Upper lobe of right lung (tissue), 1 donor: ENCODE measurements around the gene CYP39A1. TPM values are rescaled to one million over a fixed set of nuclear protein-coding genes. Genes with fewer than 3 reads are reported as not detected.
A peak's percentile ranks its signal among the peaks of the same experiment; 100 is the strongest.

ENCODE experiments used
- ATAC-seq: fragments of 200-7000 bp; cut with Tn5 transposase; one replicate; pipeline ENCODE4 v1.9.1; 2020; ENCODE audit warnings: mild to moderate bottlenecking, moderate library complexity
- DNase-seq: peaks from one replicate; pipeline ENCODE4 v3.0.0-alpha.2; 2020
- H3K27ac ChIP-seq: fragments of 200-600 bp; one replicate; pipeline ENCODE4 v1.8.0; 2022
- H3K27me3 ChIP-seq: fragments of 200-600 bp; one replicate; pipeline ENCODE4 v1.8.0; 2022; ENCODE audit warnings: mild to moderate bottlenecking
- H3K36me3 ChIP-seq: fragments of 200-600 bp; one replicate; pipeline ENCODE4 v1.8.0; 2022
- H3K4me1 ChIP-seq: fragments of 200-600 bp; one replicate; pipeline ENCODE4 v1.8.0; 2022
- H3K4me3 ChIP-seq: fragments of 200-600 bp; one replicate; pipeline ENCODE4 v1.8.0; 2022; ENCODE audit warnings: mild to moderate bottlenecking
- H3K9me3 ChIP-seq: fragments of 200-600 bp; one replicate; pipeline ENCODE4 v1.8.0; 2022
- intact Hi-C: fragments of 100-400 bp; cut with DNase I; formaldehyde crosslinking; loops from one replicate; pipeline ENCODE4 v1.11.0; 2022
- total RNA-seq: library from RNA; stranded (reverse); fragmentation: NEBNext Ultra II Directional; extraction: Animal tissue kit (Norgen Biotek cat#: 25700); gene quantifications from one replicate; pipeline ENCODE4 v1.2.1, GENCODE V29; 2021
- TF ChIP-seq, protein P1 (sequence below): fragments of 200-600 bp; IDR thresholded peaks from one replicate; pipeline ENCODE4 v1.8.0; 2022; ENCODE audit warnings: antibody characterized with exemption
- donor health status: DM: no; HTN: yes; CAD: no; lungs with severe emphysema.

CYP39A1 gene
- total RNA-seq, 1 donor from 2014 or later = 7.8 TPM

DNA sequence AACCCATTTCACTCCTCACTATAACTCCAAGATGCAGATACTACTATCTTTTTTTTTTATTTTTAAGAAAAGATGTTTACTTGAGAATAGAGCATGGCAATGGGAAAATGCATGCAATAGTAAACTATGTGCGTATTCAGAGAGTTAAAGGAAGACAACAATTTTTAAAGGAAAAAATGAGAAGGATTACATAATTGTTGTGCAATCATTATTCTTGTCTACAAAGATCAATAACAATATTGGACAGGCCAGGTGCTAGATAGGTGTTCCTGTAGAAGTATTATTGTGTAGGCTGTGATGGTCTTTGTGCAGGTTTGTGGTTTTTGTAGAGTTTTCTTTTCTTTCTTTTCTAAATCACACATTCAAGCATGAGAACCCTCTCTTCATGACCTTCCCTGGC lies 20.6 kb downstream of the CYP39A1 start:
- ATAC-seq = no peak
- intact Hi-C loops = no loop called here
- Histone ChIP-seq H3K36me3 (no peaks in the 10 kb centered on the region), H3K4me3 (no peak overlapping the region), H3K27ac (no peak overlapping the region), H3K9me3 (no peaks in the 10 kb centered on the region), H3K27me3 (no peaks in the 10 kb centered on the region), H3K4me1 (no peaks in the 10 kb centered on the region)
- DNase-seq = no peak
- TF ChIP-seq, protein P1, sequence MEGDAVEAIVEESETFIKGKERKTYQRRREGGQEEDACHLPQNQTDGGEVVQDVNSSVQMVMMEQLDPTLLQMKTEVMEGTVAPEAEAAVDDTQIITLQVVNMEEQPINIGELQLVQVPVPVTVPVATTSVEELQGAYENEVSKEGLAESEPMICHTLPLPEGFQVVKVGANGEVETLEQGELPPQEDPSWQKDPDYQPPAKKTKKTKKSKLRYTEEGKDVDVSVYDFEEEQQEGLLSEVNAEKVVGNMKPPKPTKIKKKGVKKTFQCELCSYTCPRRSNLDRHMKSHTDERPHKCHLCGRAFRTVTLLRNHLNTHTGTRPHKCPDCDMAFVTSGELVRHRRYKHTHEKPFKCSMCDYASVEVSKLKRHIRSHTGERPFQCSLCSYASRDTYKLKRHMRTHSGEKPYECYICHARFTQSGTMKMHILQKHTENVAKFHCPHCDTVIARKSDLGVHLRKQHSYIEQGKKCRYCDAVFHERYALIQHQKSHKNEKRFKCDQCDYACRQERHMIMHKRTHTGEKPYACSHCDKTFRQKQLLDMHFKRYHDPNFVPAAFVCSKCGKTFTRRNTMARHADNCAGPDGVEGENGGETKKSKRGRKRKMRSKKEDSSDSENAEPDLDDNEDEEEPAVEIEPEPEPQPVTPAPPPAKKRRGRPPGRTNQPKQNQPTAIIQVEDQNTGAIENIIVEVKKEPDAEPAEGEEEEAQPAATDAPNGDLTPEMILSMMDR = no peak

DNA sequence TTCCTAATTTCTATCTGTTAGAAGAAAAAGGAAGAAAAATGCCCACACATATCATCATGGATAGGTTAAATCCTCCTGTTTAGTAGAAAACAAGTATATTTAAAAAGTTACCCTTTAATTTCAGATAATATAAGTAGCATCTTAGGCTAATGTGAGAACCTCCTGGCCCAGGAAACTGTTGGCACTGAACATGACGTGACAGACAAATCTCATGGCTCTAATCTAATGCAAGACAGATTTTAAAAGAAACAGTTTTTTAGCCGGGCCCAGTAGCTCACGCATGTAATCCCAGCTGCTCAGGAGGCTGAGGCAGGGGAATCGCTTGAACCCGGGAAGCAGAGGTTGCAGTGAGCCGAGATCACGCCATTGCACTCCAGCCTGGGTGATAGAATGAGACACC lies 22.9 kb downstream of the CYP39A1 start:
- Histone ChIP-seq H3K27ac (no peak overlapping the region), H3K4me1 (no peaks in the 10 kb centered on the region), H3K4me3 (no peak overlapping the region), H3K9me3 (no peaks in the 10 kb centered on the region), H3K27me3 (no peaks in the 10 kb centered on the region), H3K36me3 (no peaks in the 10 kb centered on the region)
- ATAC-seq (no peak), DNase-seq (no peak)
- intact Hi-C loops = no loop called here
- TF ChIP-seq, protein P1 = no peak

DNA sequence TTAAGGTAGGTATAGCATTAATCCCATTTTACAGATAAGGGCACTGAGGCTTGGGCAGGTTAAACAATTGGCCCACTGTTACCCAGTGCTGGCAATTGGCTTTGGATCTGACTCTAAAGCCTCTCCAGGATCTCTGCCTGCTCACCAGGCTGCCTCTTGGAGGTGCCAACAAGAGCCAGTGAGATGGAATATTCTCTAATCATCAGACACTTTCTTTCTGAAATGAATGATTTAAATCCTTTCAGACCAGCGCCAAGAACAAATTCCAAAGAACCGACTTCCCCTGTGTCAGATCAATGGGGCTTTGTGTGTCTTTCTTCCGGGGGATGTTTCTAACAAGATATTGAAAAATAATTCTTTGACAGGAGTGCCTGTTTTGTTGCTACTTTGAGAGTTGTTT lies 23.6 kb downstream of the CYP39A1 start:
- DNase-seq = no peak
- Histone ChIP-seq H3K4me1 (no peaks in the 10 kb centered on the region), H3K27ac (no peak overlapping the region), H3K9me3 (no peaks in the 10 kb centered on the region), H3K4me3 (no peak overlapping the region), H3K27me3 (no peaks in the 10 kb centered on the region), H3K36me3 (no peaks in the 10 kb centered on the region)
- TF ChIP-seq, protein P1 = no peak
- intact Hi-C loops = no loop called here
- no peak for ATAC-seq

DNA sequence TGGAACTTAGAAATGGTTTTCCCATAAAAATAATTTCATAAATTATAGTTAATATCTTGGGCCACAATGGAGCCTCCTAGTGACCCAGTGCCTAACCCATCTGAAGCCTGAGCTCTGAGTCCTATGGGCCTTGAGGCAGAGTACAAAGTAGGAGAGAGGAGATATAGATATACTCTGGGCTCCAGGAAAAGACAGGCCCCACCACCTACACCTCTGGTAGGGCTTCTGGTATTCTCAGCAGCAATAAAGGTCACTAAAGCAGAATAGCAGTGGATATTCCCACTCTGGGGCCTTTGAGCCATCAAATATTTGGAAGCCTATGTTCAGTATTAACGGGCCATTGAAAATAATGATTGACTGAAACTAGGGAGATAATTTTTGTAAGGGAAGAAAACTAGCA lies 24.1 kb downstream of the CYP39A1 start:
- TF ChIP-seq, protein P1 = no peak
- H3K27ac ChIP-seq = no peak overlapping the region
- H3K36me3 ChIP-seq = no peaks in the 10 kb centered on the region
- H3K9me3 ChIP-seq = no peaks in the 10 kb centered on the region
- intact Hi-C loops = no loop called here
- no peak for DNase-seq
- ATAC-seq = no peak
- no peaks in the 10 kb centered on the region for H3K27me3 ChIP-seq
- no peak overlapping the region for H3K4me3 ChIP-seq
- no peaks in the 10 kb centered on the region for H3K4me1 ChIP-seq

DNA sequence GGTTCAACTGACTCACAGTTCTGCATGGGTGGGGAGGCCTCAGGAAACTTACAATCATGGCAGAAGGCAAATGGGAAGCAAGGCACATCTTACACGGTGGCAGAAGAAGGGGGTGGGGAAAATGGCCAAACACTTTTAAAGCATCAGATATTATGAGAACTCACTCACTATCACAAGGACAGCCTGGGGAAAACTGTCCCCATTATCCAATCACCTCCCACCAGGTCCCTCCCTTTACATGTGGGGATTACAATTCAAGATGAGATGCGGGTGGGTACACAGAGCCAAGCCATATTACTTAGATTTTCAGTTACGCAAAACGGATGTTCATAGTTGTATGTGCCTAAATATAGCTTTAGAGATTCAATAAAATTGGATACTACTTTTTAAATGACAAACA lies 25.6 kb downstream of the CYP39A1 start:
- Histone ChIP-seq H3K27me3 (no peaks in the 10 kb centered on the region), H3K4me1 (no peaks in the 10 kb centered on the region), H3K9me3 (no peaks in the 10 kb centered on the region), H3K36me3 (no peaks in the 10 kb centered on the region), H3K4me3 (no peak overlapping the region), H3K27ac (no peak overlapping the region)
- ATAC-seq = no peak
- TF ChIP-seq, protein P1 = no peak
- DNase-seq = no peak
- intact Hi-C loops = no loop called here

DNA sequence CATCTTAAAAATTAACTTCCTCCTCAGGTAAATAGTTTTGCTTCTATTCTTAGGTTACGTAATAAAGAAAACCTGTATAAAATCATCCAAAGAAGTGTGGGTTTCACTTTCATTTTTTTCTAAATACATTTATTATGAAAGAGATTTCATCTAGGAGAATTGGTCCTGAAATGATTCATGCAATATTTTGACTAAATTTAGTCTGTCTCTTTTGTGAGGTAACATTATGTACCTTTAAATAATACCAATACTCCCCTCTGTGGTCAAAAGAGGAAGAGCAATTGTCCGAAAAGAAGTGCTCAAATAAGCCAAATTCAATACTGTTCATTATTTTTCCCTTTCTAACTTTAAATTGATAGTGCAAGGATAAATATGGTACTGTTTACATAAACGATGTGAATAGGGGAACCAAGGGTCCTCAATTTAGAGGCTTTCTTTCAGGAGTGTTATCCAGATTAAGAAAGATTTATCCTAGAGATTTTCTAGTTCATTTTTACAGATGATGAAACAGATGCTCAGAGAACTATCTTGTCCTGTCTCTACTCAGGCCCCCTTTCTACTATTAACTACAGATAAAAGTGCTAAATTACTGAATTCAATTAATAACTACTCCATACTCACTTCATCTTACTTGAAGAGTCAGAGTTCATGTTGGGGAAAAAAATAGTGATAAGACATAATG lies 26.2 kb downstream of the CYP39A1 start:
- DNase-seq (no peak), ATAC-seq (peak; percentile 59)
- TF ChIP-seq, protein P1 = peak; percentile 59
- Histone ChIP-seq H3K4me3 (no peak overlapping the region), H3K4me1 (no peaks in the 10 kb centered on the region), H3K27me3 (no peaks in the 10 kb centered on the region), H3K27ac (no peak overlapping the region), H3K36me3 (no peaks in the 10 kb centered on the region), H3K9me3 (no peaks in the 10 kb centered on the region)
- intact Hi-C loops = no loop called here
